Activated naive CD8-positive, alpha-beta T cell treated with anti-CD3 and anti-CD28 coated beads, Interleukin-2, amount 50 U/mL, for 24 hours (primary cell): ENCODE data around the gene CTSK.
A peak's percentile ranks its signal among the peaks of the same experiment; 100 is the strongest.
"Not testable (repeated sequence)": the region's sequence is repeated elsewhere in the genome, so short reads cannot be mapped to it uniquely, and the experiment has no call there.

Experiments
- ATAC-seq: fragments of 150-1000 bp; cut with Tn5 transposase; one replicate; pipeline ENCODE4 v1.10.0; 2021
- DNase-seq: peaks from one replicate; pipeline ENCODE4 v3.0.0; 2021
- H3K27ac Mint-ChIP-seq: one replicate; pipeline ENCODE4 v1.8.0; 2021; ENCODE audit warnings: mild to moderate bottlenecking, mixed read lengths
- H3K27me3 Mint-ChIP-seq: one replicate; pipeline ENCODE4 v1.8.0; 2021; ENCODE audit warnings: mixed read lengths
- H3K36me3 Mint-ChIP-seq: one replicate; pipeline ENCODE4 v1.8.0; 2021; ENCODE audit warnings: low read depth, mixed read lengths
- H3K4me1 Mint-ChIP-seq: one replicate; pipeline ENCODE4 v1.8.0; 2021; ENCODE audit warnings: mixed read lengths
- H3K4me3 Mint-ChIP-seq: one replicate; pipeline ENCODE4 v1.8.0; 2021; ENCODE audit warnings: mild to moderate bottlenecking, moderate library complexity, mixed read lengths
- H3K9me3 Mint-ChIP-seq: one replicate; pipeline ENCODE4 v1.8.0; 2021; ENCODE audit warnings: mixed read lengths

The CTSK gene

GRCh38 chr1:150791585-150791984, 16.5 kb downstream of the CTSK start:
- Mint-ChIP-seq H3K27ac (no peak overlapping the region), H3K4me3 (no peak overlapping the region), H3K27me3 (no peaks in the 10 kb centered on the region), H3K9me3 (no peaks in the 10 kb centered on the region), H3K4me1 (peaks cover 4% of the 10 kb centered on the region), H3K36me3 (no peaks in the 10 kb centered on the region)
- ATAC-seq (no peak), DNase-seq (no peak)

DNA sequence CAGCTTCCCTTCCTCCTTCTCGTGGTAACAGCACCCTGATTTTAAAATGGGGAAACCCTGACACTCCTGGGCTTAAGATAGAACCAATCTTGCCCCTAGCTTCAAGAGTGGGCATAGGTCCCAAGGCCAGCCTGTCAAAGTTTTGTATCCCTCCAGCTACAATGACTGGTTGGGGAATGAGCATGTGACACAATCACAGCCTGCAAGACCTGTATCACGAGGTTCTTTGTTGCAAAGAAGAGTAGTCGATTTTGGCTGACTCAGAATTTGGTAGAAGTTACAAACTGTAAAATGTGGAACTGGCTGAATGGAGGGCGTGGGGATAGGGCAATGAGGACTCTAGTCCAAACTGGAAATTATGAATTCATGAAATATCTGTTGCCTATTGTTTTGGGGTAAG, 18.7 kb downstream of the CTSK start:
- no peak for DNase-seq
- no peaks in the 10 kb centered on the region for H3K9me3 Mint-ChIP-seq
- no peak for ATAC-seq
- H3K4me1 Mint-ChIP-seq: peaks cover 4% of the 10 kb centered on the region
- no peaks in the 10 kb centered on the region for H3K36me3 Mint-ChIP-seq
- no peak overlapping the region for H3K27ac Mint-ChIP-seq
- no peak overlapping the region for H3K4me3 Mint-ChIP-seq
- H3K27me3 Mint-ChIP-seq: no peaks in the 10 kb centered on the region

DNA sequence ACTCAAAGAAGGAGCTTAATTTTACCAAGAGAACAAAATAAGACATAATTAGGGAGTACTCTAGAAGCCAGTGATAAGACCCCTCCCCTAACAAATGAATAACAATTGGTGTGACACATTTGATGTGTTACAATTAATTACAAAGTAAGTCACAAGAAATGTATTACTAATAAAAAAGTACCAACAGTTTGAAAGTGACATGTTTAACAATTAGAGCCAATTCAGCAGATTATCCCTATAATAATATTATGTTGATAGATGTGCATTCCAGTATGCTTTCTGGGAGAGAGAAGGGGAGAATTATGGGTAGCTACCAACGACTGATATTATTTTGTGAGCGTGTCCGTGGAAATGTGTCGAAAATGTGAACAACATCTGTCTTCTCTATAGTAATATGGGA, 19.1 kb downstream of the CTSK start:
- no peak overlapping the region for H3K27ac Mint-ChIP-seq
- ATAC-seq: no peak
- no peak for DNase-seq
- peaks cover 4% of the 10 kb centered on the region for H3K4me1 Mint-ChIP-seq
- H3K9me3 Mint-ChIP-seq: no peaks in the 10 kb centered on the region
- no peak overlapping the region for H3K4me3 Mint-ChIP-seq
- H3K36me3 Mint-ChIP-seq: no peaks in the 10 kb centered on the region
- no peaks in the 10 kb centered on the region for H3K27me3 Mint-ChIP-seq

- Mint-ChIP-seq H3K4me3 (no peak overlapping the region), H3K4me1 (peaks cover 4% of the 10 kb centered on the region), H3K27me3 (no peaks in the 10 kb centered on the region), H3K36me3 (no peaks in the 10 kb centered on the region), H3K27ac (no peak overlapping the region), H3K9me3 (no peaks in the 10 kb centered on the region)
- DNase-seq (no peak), ATAC-seq (no peak)
Observed at GRCh38 chr1:150787455-150787854, 20.6 kb downstream of the CTSK start.

- no peak for DNase-seq
- no peak for ATAC-seq
- no peak overlapping the region for H3K4me3 Mint-ChIP-seq
Observed at GRCh38 chr1:150780510-150780909, 27.6 kb downstream of the CTSK start.

GRCh38 chr1:150778409-150778808, 29.7 kb downstream of the CTSK start:
- ATAC-seq (no peak), DNase-seq (no peak)
- H3K27ac Mint-ChIP-seq: no peak overlapping the region
- no peaks in the 10 kb centered on the region for H3K27me3 Mint-ChIP-seq
- no peaks in the 10 kb centered on the region for H3K36me3 Mint-ChIP-seq
- H3K4me1 Mint-ChIP-seq: peaks cover 6% of the 10 kb centered on the region
- no peaks in the 10 kb centered on the region for H3K9me3 Mint-ChIP-seq
- H3K4me3 Mint-ChIP-seq: no peak overlapping the region

More at GRCh38 chr1:150780510-150780909, 27.6 kb downstream of the CTSK start:
- H3K9me3 Mint-ChIP-seq: no peaks in the 10 kb centered on the region
- H3K4me1 Mint-ChIP-seq: peaks cover 6% of the 10 kb centered on the region
- no peak overlapping the region for H3K27ac Mint-ChIP-seq
- H3K27me3 Mint-ChIP-seq: no peaks in the 10 kb centered on the region
- H3K36me3 Mint-ChIP-seq: no peaks in the 10 kb centered on the region

DNA sequence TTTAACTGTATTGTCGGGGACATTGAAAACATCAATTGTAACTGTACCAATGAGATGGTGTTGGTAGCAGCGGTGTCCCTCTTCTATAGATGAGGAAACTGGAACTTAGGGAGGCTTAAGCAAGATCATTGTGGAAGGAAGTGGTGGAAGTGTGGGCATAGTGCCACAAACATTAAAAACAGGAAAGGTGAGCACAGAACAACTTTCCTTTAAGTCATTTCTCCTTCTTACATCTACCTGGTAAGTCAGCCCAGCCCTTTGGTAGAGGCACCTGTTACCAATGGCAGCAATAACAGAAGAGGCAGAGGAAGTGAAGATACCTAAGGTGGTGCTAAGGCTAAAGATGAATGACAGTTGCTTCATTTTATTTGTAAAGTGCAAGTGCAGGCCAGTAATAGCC, 30.5 kb downstream of the CTSK start:
- no peak for ATAC-seq
- Mint-ChIP-seq H3K4me1 (peaks cover 6% of the 10 kb centered on the region), H3K36me3 (no peaks in the 10 kb centered on the region), H3K9me3 (no peaks in the 10 kb centered on the region), H3K27ac (no peak overlapping the region), H3K4me3 (no peak overlapping the region), H3K27me3 (no peaks in the 10 kb centered on the region)
- DNase-seq: no peak

DNA sequence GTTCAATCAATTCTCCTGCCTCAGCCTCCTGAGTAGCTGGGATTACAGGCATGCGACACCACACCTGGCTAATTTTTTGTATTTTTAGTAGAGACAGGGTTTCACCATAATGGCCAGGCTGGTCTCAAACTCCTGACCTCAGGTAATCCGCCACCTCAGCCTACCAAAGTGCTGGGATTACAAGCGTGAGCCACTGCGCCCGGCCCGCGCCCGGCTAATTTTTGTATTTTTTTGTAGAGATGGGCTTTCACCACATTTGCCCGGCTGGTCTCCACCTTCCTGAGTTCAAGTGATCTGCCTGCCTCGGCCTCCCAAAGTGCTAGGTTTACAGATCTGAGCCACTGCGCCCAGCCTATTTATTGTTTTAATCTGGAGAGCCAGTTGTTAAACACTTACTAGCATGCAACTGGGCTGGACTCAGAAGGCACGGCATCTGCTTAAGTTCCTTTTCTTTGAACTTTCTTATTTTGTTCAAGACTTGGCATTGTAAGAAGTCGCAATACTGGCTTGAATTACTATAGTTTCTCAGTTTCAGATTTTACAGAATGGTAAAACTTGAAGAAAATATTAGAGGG, 32.0 kb downstream of the CTSK start:
- H3K4me3 Mint-ChIP-seq, DNase-seq, H3K9me3 Mint-ChIP-seq, H3K27ac Mint-ChIP-seq, H3K36me3 Mint-ChIP-seq, H3K27me3 Mint-ChIP-seq, ATAC-seq: not testable (repeated sequence)
- peaks cover 11% of the 10 kb centered on the region for H3K4me1 Mint-ChIP-seq

DNA sequence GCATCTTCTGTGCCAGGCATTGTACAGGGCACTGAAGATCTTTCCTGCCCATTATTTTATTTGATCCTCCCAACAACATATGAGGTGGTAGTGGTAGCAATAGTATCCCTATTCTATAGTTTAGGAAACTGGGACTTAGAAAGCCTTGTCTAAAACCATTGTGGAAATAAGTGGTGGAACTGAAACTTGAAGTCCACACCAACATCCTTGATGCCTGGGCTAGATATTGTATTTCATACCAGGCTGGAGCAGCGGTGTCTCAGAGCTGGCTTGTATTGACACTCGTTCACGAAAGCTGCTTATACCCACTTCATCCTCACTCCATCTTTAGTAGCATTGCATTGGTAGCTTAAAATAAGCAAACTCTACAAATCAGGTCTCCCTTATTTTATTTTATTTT, 32.8 kb downstream of the CTSK start:
- Mint-ChIP-seq H3K27ac (no peak overlapping the region), H3K4me1 (peaks cover 18% of the 10 kb centered on the region)

GRCh38 chr1:150772326-150772725, 35.7 kb downstream of the CTSK start:
- Mint-ChIP-seq H3K36me3 (no peaks in the 10 kb centered on the region), H3K27ac (no peak overlapping the region), H3K27me3 (no peaks in the 10 kb centered on the region), H3K9me3 (no peaks in the 10 kb centered on the region), H3K4me1 (peaks cover 14% of the 10 kb centered on the region), H3K4me3 (no peak overlapping the region)
- DNase-seq (no peak), ATAC-seq (no peak)

More for the DNA sequence above, 32.8 kb downstream of the CTSK start:
- H3K9me3 Mint-ChIP-seq: no peaks in the 10 kb centered on the region
- H3K36me3 Mint-ChIP-seq: no peaks in the 10 kb centered on the region
- DNase-seq: no peak
- no peak overlapping the region for H3K4me3 Mint-ChIP-seq
- no peak for ATAC-seq
- H3K27me3 Mint-ChIP-seq: no peaks in the 10 kb centered on the region

DNA sequence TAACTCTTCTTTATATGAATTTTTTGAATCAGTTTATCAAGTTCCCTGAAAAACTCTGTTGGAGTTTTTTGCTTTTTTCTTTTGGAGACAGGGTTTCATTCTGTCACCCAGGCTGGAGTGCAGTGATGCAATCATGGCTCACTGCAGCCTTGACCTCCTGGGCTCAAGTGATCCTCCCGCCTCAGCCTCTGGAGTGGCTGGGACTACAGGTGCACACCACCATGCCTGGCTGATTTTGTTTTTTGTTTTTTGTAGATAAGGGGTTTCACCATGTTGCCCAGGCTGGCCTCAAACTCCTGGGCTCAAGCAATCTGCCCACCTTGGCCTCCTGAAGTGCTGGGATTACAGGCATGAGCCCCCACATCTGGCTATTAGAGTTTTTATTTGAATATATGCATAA, 40.4 kb downstream of the CTSK start:
- H3K9me3 Mint-ChIP-seq, H3K27ac Mint-ChIP-seq: not testable (repeated sequence)
- peaks cover 43% of the 10 kb centered on the region for H3K4me1 Mint-ChIP-seq

DNA sequence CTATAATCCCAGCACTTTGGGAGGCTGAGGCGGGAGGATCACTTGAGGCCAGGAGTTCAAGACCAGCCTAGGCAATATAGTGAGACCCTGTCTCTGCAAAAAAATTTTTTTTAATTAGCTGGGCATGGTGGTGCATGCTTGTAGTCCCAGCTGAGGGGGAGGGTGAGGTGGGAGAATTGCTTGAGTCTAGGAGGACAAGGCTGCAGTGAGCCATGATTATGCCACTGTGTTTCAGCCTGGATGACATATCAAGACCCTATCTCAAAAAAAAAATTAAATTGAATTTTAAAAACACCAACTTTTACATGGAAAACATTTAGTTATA, 42.1 kb downstream of the CTSK start:
- Mint-ChIP-seq H3K4me1 (peaks cover 46% of the 10 kb centered on the region), H3K27ac (peak overlapping the region; percentile 89), H3K4me3 (peak overlapping the region; percentile 89), H3K36me3 (peaks cover 12% of the 10 kb centered on the region)
- H3K9me3 Mint-ChIP-seq, DNase-seq, H3K27me3 Mint-ChIP-seq: not testable (repeated sequence)
- ATAC-seq: peak; percentile 45

More for the DNA sequence above, 40.4 kb downstream of the CTSK start:
- not testable (repeated sequence) for DNase-seq, H3K36me3 Mint-ChIP-seq, ATAC-seq, H3K4me3 Mint-ChIP-seq, H3K27me3 Mint-ChIP-seq

DNA sequence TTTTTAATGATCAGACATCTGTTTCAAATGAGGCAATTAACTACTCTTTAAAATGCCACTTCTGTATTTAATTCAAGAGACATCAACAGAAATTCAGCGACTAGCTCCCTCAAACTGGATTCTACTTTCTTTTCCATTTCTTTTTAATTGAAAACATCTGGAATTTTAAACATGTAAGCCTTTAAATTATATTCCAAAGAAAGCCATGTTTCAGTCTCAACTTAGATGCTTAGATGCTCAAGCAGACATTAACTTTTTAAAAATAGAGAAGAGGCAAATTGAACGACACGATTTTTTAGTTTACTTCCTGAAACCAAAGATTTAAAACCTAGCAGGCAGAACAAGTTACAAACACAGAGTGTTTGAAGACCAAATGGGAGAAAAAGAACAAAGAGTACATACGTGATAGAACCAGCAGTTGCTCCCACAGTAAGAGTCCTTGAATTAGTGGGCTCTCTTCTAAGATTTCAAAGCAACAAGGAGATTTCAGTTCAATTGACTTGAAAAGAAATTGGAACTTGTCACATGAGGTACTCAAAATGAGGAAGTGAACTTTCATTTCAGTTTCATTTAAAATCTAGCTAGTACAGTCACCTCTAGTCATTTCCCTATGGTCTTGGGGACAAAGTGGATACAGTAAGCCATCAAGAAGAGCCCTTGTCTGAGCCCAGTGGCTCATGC, 42.6 kb downstream of the CTSK start, which contains the start of gene CTSS:
TSS of gene CTSS (minus strand) at position 483 of the 681 bp plus-strand sequence. CDS start 1,015 bp downstream, outside the sequence.
- H3K36me3 Mint-ChIP-seq: peaks cover 16% of the 10 kb centered on the region
- H3K9me3 Mint-ChIP-seq: no peaks in the 10 kb centered on the region
- DNase-seq: no peak
- no peaks in the 10 kb centered on the region for H3K27me3 Mint-ChIP-seq
- peaks cover 43% of the 10 kb centered on the region for H3K4me1 Mint-ChIP-seq
- ATAC-seq: peak; percentile 93
- H3K4me3 Mint-ChIP-seq: peak within 1 kb of the TSS; percentile 89
- H3K27ac Mint-ChIP-seq: peak within 1 kb of the TSS; percentile 89

GRCh38 chr1:150764617-150765101, 43.4 kb downstream of the CTSK start:
- Mint-ChIP-seq H3K36me3 (peaks cover 20% of the 10 kb centered on the region), H3K4me1 (peaks cover 48% of the 10 kb centered on the region), H3K4me3 (peak overlapping the region; percentile 89), H3K27ac (peak overlapping the region; percentile 89), H3K27me3 (no peaks in the 10 kb centered on the region), H3K9me3 (no peaks in the 10 kb centered on the region)
- ATAC-seq: peak; percentile 44
- DNase-seq: no peak

- H3K4me1 Mint-ChIP-seq: peaks cover 48% of the 10 kb centered on the region
- DNase-seq (no peak), ATAC-seq (no peak)
- peaks cover 20% of the 10 kb centered on the region for H3K36me3 Mint-ChIP-seq
- H3K9me3 Mint-ChIP-seq: no peaks in the 10 kb centered on the region
- no peak overlapping the region for H3K27ac Mint-ChIP-seq
- peak overlapping the region; percentile 3 for H3K4me3 Mint-ChIP-seq
- no peaks in the 10 kb centered on the region for H3K27me3 Mint-ChIP-seq
Observed at GRCh38 chr1:150763018-150763417, 45.0 kb downstream of the CTSK start.
